ENCODE results near the gene FASTKD3.
"Not testable (repeated sequence)": the region's sequence is repeated elsewhere in the genome, so short reads cannot be mapped to it uniquely, and the experiment has no call there.

Gene FASTKD3

GRCh38 chr5:7868773-7869473 lies at the start of gene FASTKD3, which contains the start of gene MTRR:
Gene FASTKD3, minus strand, starts transcription at chr5:7869031. Its CDS starts 948 bp downstream, at chr5:7868083.
Gene MTRR, plus strand, starts transcription at chr5:7869148. Its CDS starts 1,647 bp downstream, at chr5:7870795.
- peak; percentile 97 for FAIRE-seq

GRCh38 chr5:7917130-7918123 lies 48.6 kb upstream of the FASTKD3 start:
- DNase-seq (ENCODE audit: insufficient read length, low spot score) (no peak), FAIRE-seq (no peak)

More at GRCh38 chr5:7868773-7869473, at the start of gene FASTKD3, which contains the start of gene MTRR:
- DNase-seq (ENCODE audit: insufficient read length, low spot score): peak; percentile 99

GRCh38 chr5:7916171-7916804 lies 47.5 kb upstream of the FASTKD3 start:
- no peak for DNase-seq (ENCODE audit: insufficient read length, low spot score)
- no peak for FAIRE-seq

GRCh38 chr5:7911429-7911771 lies 42.6 kb upstream of the FASTKD3 start:
- not testable (repeated sequence) for FAIRE-seq; DNase-seq (ENCODE audit: insufficient read length, low spot score)

- no peak for FAIRE-seq
- no peak for DNase-seq (ENCODE audit: insufficient read length, low spot score)
Measured at GRCh38 chr5:7910738-7911428, 42.1 kb upstream of the FASTKD3 start.

- DNase-seq (ENCODE audit: insufficient read length, low spot score): no peak
- no peak for FAIRE-seq
Measured at GRCh38 chr5:7908317-7908716, 39.5 kb upstream of the FASTKD3 start.

GRCh38 chr5:7907612-7908011 lies 38.8 kb upstream of the FASTKD3 start:
- DNase-seq (ENCODE audit: insufficient read length, low spot score) (no peak), FAIRE-seq (no peak)

- DNase-seq (ENCODE audit: insufficient read length, low spot score) (peak; percentile 70), FAIRE-seq (no peak)
Measured at GRCh38 chr5:7904170-7904569, 35.3 kb upstream of the FASTKD3 start.

- FAIRE-seq (no peak), DNase-seq (ENCODE audit: insufficient read length, low spot score) (no peak)
Measured at GRCh38 chr5:7902666-7903625, 34.1 kb upstream of the FASTKD3 start.

GRCh38 chr5:7902201-7902600 lies 33.4 kb upstream of the FASTKD3 start:
- FAIRE-seq (no peak), DNase-seq (ENCODE audit: insufficient read length, low spot score) (no peak)

GRCh38 chr5:7897014-7897600 lies 28.3 kb upstream of the FASTKD3 start:
- FAIRE-seq (peak; percentile 58), DNase-seq (ENCODE audit: insufficient read length, low spot score) (peak; percentile 59)

GRCh38 chr5:7894860-7895259 lies 26.0 kb upstream of the FASTKD3 start:
- no peak for DNase-seq (ENCODE audit: insufficient read length, low spot score)
- FAIRE-seq: no peak

- DNase-seq (ENCODE audit: insufficient read length, low spot score) (no peak), FAIRE-seq (peak; percentile 51)
Measured at GRCh38 chr5:7894439-7894838, 25.6 kb upstream of the FASTKD3 start.

- DNase-seq (ENCODE audit: insufficient read length, low spot score) (no peak), FAIRE-seq (no peak)
Measured at GRCh38 chr5:7888901-7889300, 20.1 kb upstream of the FASTKD3 start.

- FAIRE-seq (peak; percentile 44), DNase-seq (ENCODE audit: insufficient read length, low spot score) (peak; percentile 43)
Measured at GRCh38 chr5:7886849-7887475, 18.1 kb upstream of the FASTKD3 start.

GRCh38 chr5:7884491-7885267 lies 15.8 kb upstream of the FASTKD3 start:
- no peak for FAIRE-seq

GRCh38 chr5:7882926-7883325 lies 14.1 kb upstream of the FASTKD3 start:
- FAIRE-seq: no peak
- DNase-seq (ENCODE audit: insufficient read length, low spot score): no peak

More at GRCh38 chr5:7884491-7885267, 15.8 kb upstream of the FASTKD3 start:
- DNase-seq (ENCODE audit: insufficient read length, low spot score): no peak

- FAIRE-seq: no peak
- DNase-seq (ENCODE audit: insufficient read length, low spot score): no peak
Measured at GRCh38 chr5:7881816-7882215, 13.0 kb upstream of the FASTKD3 start.

Data from HTR-8/SVneo (cell line).